GM12878 (cell line): ENCODE data around the gene VANGL1. TPM values are rescaled to one million over a fixed set of nuclear protein-coding genes. Genes with fewer than 3 reads are reported as not detected.
A peak's percentile ranks its signal among the peaks of the same experiment; 100 is the strongest.

Experiments used
- ATAC-seq: fragments of 200-7000 bp; cut with Tn5 transposase; 3 replicates; pipeline ENCODE4 v1.9.1; 2020; ENCODE audit warnings: mild to moderate bottlenecking, moderate library complexity
- BruUV-seq: library from RNA; stranded (reverse); fragments of 400-500 nt; replicated peaks from 2 replicates; lab custom pipeline; 2021; lab: Mats Ljungman, UMichigan
- CTCF ChIA-PET: fragments of 300-600 bp; sonication (Branson Sonifier 250); formaldehyde crosslinking; extraction: SDS; loops from one replicate; lab custom pipeline; 2021; ENCODE audit warnings: inconsistent platforms; lab: Yijun Ruan, JAX
- POLR2A ChIA-PET: fragments of 350-600 bp; formaldehyde crosslinking; extraction: SDS; loops from one replicate; lab custom pipeline; 2021; ENCODE audit warnings: inconsistent platforms; lab: Charles Lee
- RAD21 ChIA-PET: fragments of 300-600 bp; sonication (Branson Sonifier 250); formaldehyde crosslinking; loops from one replicate; lab custom pipeline; 2023; ENCODE audit warnings: antibody characterized with exemption; ENCODE audit not compliant: unreplicated experiment; lab: Charles Lee
- SMC1A ChIA-PET: fragments of 300-600 bp; sonication (Branson Sonifier 250); formaldehyde crosslinking; loops from one replicate; lab custom pipeline; 2023; ENCODE audit not compliant: unreplicated experiment, uncharacterized antibody; lab: Charles Lee
- DNase-seq: peaks from one replicate; pipeline ENCODE4 v3.0.0-alpha.2; 2011; ENCODE audit warnings: low read depth, low spot score
- FAIRE-seq: peaks from 3 replicates; lab custom pipeline; 2011; peaks lifted over from hg19 to GRCh38; lab: Jason Lieb, UNC
- H2AFZ ChIP-seq: 2 replicates; pipeline ENCODE4 v1.6.0; 2011; ENCODE audit warnings: low read depth, low read length, control low read depth; ENCODE audit not compliant: control insufficient read depth
- H3K27ac ChIP-seq: 2 replicates; pipeline ENCODE4 v1.5.1; 2011; ENCODE audit warnings: control low read depth; ENCODE audit not compliant: control insufficient read depth, insufficient read depth
- H3K27me3 ChIP-seq, 2 experiments: replicated peaks in 1 of 2; 2 replicates each; pipeline versions ENCODE4 v1.6.0 to v1.6.1; 2011; ENCODE audit warnings: low read length in 1 of 2; ENCODE audit not compliant: control insufficient read depth in 2 of 2, insufficient read depth in 2 of 2
- H3K36me3 ChIP-seq, 2 experiments: 2 replicates each; pipeline ENCODE4 v1.5.1; 2011; ENCODE audit warnings: low read length in 1 of 2; ENCODE audit not compliant: control insufficient read depth in 2 of 2, insufficient read depth in 2 of 2
- H3K4me1 ChIP-seq: 2 replicates; pipeline ENCODE4 v1.6.1; 2011; ENCODE audit warnings: mild to moderate bottlenecking, low read length, moderate library complexity, mixed read lengths; ENCODE audit not compliant: control insufficient read depth, insufficient read depth
- H3K4me2 ChIP-seq: 2 replicates; pipeline ENCODE4 v1.6.0; 2011; ENCODE audit warnings: control low read depth; ENCODE audit not compliant: control insufficient read depth, insufficient read depth
- H3K4me3 ChIP-seq: fragments of 200-600 bp; sonication (generic); 2 replicates; pipeline ENCODE4 v1.5.1; 2016
- H3K79me2 ChIP-seq: 2 replicates; pipeline ENCODE4 v1.6.0; 2011; ENCODE audit warnings: low read length; ENCODE audit not compliant: control insufficient read depth, insufficient read depth
- H3K9ac ChIP-seq: 2 replicates; pipeline ENCODE4 v1.8.0; 2011; ENCODE audit warnings: low read length, control low read depth, mixed read lengths; ENCODE audit not compliant: control insufficient read depth, insufficient read depth
- H3K9me3 ChIP-seq: replicated peaks from 3 replicates; pipeline ENCODE4 v1.5.1; 2011; ENCODE audit warnings: mild to moderate bottlenecking, low read length; ENCODE audit not compliant: control insufficient read depth, insufficient read depth
- H4K20me1 ChIP-seq: 2 replicates; pipeline ENCODE4 v1.6.0; 2011; ENCODE audit not compliant: control insufficient read depth, insufficient read depth
- BCL3 ChIP-seq: IDR thresholded peaks from 2 replicates; pipeline ENCODE4 v1.6.1; 2011; ENCODE audit warnings: borderline replicate concordance, low read depth, mild to moderate bottlenecking, moderate library complexity, low read length; ENCODE audit not compliant: insufficient read depth, poor library complexity, severe bottlenecking
- CBX5 ChIP-seq: sonication (generic); IDR thresholded peaks from 2 replicates; pipeline ENCODE4 v1.6.1; 2016; ENCODE audit warnings: low read depth, moderate library complexity, mild to moderate bottlenecking, inconsistent platforms
- CUX1 ChIP-seq: IDR thresholded peaks from 2 replicates; pipeline ENCODE4 v1.6.1; 2012; ENCODE audit warnings: improper control_type of control experiment, low read depth, low read length; ENCODE audit not compliant: insufficient replicate concordance
- MEF2B ChIP-seq: fragments of 450-650 bp; IDR thresholded peaks from 2 replicates; pipeline ENCODE4 v1.6.1; 2018; ENCODE audit warnings: mild to moderate bottlenecking, moderate library complexity; ENCODE audit not compliant: partially characterized antibody, poor library complexity, severe bottlenecking
- NR2C2 ChIP-seq: IDR thresholded peaks from 2 replicates; pipeline ENCODE4 v1.6.1; 2011; ENCODE audit warnings: borderline replicate concordance, low read depth; ENCODE audit not compliant: control insufficient read depth, insufficient read length
- RCOR1 ChIP-seq: conservative IDR thresholded peaks from 2 replicates; pipeline ENCODE4 v1.6.1; 2012; ENCODE audit warnings: low read depth, low read length, improper control_type of control experiment
- RUNX3 ChIP-seq: IDR thresholded peaks from 2 replicates; pipeline ENCODE4 v1.6.1; 2012; ENCODE audit warnings: low read length, inconsistent platforms
- STAT1 ChIP-seq: fragments of 450-650 bp; conservative IDR thresholded peaks from 2 replicates; pipeline ENCODE4 v1.6.1; 2014; ENCODE audit warnings: antibody characterized with exemption, mild to moderate bottlenecking
- STAT3 ChIP-seq: IDR thresholded peaks from 2 replicates; pipeline ENCODE4 v1.6.1; 2011; ENCODE audit warnings: low read depth, low read length, improper control_type of control experiment
- TBL1XR1 ChIP-seq: IDR thresholded peaks from 2 replicates; pipeline ENCODE4 v1.6.1; 2012; ENCODE audit warnings: low read depth, low read length, improper control_type of control experiment
- YY1 ChIP-seq: IDR thresholded peaks from 2 replicates; pipeline ENCODE4 v1.6.1; 2011; ENCODE audit warnings: low read depth, mild to moderate bottlenecking, low read length
- ZNF207 ChIP-seq: fragments of 450-650 bp; IDR thresholded peaks from 2 replicates; pipeline ENCODE4 v1.6.1; 2014; ENCODE audit warnings: antibody characterized with exemption, mild to moderate bottlenecking, borderline replicate concordance
- WGBS: methylation state at CpG from one replicate; pipeline ENCODE4 v1.1.6; 2016; ENCODE audit warnings: low lambda C conversion rate; ENCODE audit not compliant: insufficient replicate concordance, insufficient coverage; ENCODE audit errors: missing lambda C conversion rate; 5-methylcytosine and 5-hydroxymethylcytosine counted together
- in situ Hi-C: fragments of 300-500 bp; cut with MboI; formaldehyde crosslinking; loops from 9 replicates; pipeline ENCODE4 v1.14.3; 2018; ENCODE audit warnings: mixed read lengths
- intact Hi-C: fragments of 100-400 bp; cut with micrococcal nuclease; formaldehyde crosslinking; loops from one replicate; pipeline ENCODE4 v1.14.2; 2022; ENCODE audit not compliant: unreplicated experiment
- polyA plus RNA-seq, 11 experiments: library from polyadenylated mRNA; depleted of rRNA in 4 of 11; unstranded in 6 of 11; stranded (reverse) in 5 of 11; fragments of >200 nt; fragmentation: Nextera tagmentation in 4 of 11; fragmentation: Illumina TruSeq in 1 of 11; extraction: Ambion mirVana in 4 of 11; extraction: Trizol in 1 of 11; gene quantifications; 1 replicate in 1 of 11; 2 replicates in 10 of 11; pipeline versions ENCODE4 v1.2.1 to v1.2.3, GENCODE V29; 2011 to 2016; ENCODE audit warnings: inconsistent platforms in 2 of 11, missing spikeins in 2 of 11, low read depth in 1 of 11
- total RNA-seq, 4 experiments: library from RNA; depleted of rRNA in 3 of 4; stranded (reverse); fragments of >200 nt in 3 of 4; fragmentation: Illumina TruSeq in 1 of 4; extraction: Trizol in 1 of 4; gene quantifications; 2 replicates each; pipeline versions ENCODE4 v1.2.1 to v1.2.3, GENCODE V29; 2013 to 2021
- TF ChIP-seq, protein P1 (sequence below): IDR thresholded peaks from 2 replicates; pipeline ENCODE4 v1.6.1; 2012; ENCODE audit warnings: low read length, inconsistent platforms

The VANGL1 gene
- total and polyA plus RNA-seq, 10 of the 15 experiments (the other 5 are each of a cell fraction or from before 2014, with no cell fraction given), result 0.71 to 12.9 (median 6.3) TPM

- ATAC-seq (no peak), DNase-seq (no peak), FAIRE-seq (no peak)
- H3K9me3 ChIP-seq, result peaks cover 1% of the 10 kb centered on the region; the same call in 2 of the 3 replicates
- no peak overlapping the region for H3K4me2 ChIP-seq
- intact Hi-C loops (no loop called here), in situ Hi-C loops (no loop called here)
- ChIA-PET RAD21 (no interaction called here), SMC1A (interaction anchor here (0.7 to 1.1 kb wide), 3 partner anchors 12 to 51 kb away, joined by 3 read pairs; no protein-coding TSS in a partner anchor), POLR2A (no interaction called here), CTCF (interaction anchor here (1.2 to 1.6 kb wide), 2 partner anchors 21 to 36 kb away, joined by 4 read pairs; no protein-coding TSS in a partner anchor)
- no peaks in the 10 kb centered on the region for H3K27me3 ChIP-seq
- H4K20me1 ChIP-seq, result no peaks in the 10 kb centered on the region
- no peaks in the 10 kb centered on the region; a peak in 3 of 4 replicates for H3K36me3 ChIP-seq
- 90% methylated on average over 14 of the region's 14 CpGs for WGBS
- no peak overlapping the region for H3K27ac ChIP-seq
- H3K4me3 ChIP-seq, result no peak overlapping the region
- TF ChIP-seq, protein P1, sequence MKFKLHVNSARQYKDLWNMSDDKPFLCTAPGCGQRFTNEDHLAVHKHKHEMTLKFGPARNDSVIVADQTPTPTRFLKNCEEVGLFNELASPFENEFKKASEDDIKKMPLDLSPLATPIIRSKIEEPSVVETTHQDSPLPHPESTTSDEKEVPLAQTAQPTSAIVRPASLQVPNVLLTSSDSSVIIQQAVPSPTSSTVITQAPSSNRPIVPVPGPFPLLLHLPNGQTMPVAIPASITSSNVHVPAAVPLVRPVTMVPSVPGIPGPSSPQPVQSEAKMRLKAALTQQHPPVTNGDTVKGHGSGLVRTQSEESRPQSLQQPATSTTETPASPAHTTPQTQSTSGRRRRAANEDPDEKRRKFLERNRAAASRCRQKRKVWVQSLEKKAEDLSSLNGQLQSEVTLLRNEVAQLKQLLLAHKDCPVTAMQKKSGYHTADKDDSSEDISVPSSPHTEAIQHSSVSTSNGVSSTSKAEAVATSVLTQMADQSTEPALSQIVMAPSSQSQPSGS, result no peak
- TF ChIP-seq CUX1 (no peak), CBX5 (no peak), ZNF207 (no peak), MEF2B (peak; percentile 40), BCL3 (no peak), YY1 (no peak), STAT3 (no peak), NR2C2 (no peak), RUNX3 (peak; percentile 22; the same call in 1 of the 2 replicates), TBL1XR1 (no peak), RCOR1 (no peak), STAT1 (no peak)
- H3K4me1 ChIP-seq, result peaks cover 13% of the 10 kb centered on the region
- H3K9ac ChIP-seq, result no peak overlapping the region
- no peaks in the 10 kb centered on the region for H3K79me2 ChIP-seq
- BruUV-seq, result no TSS peak
- no peak overlapping the region for H2AFZ ChIP-seq
Observed at GRCh38 chr1:115670476-115671175, 28.9 kb downstream of the VANGL1 start.
